A375 (cell line): Measurements from ENCODE around the gene PRAMEF26. TPM values are rescaled to one million over a fixed set of nuclear protein-coding genes. Genes with fewer than 3 reads are reported as not detected.

Experiments used
- total RNA-seq: library from RNA; depleted of rRNA; stranded (reverse); fragments of >200 nt; shearing (Covaris generic); gene quantifications from 2 replicates; pipeline ENCODE4 v1.2.3, GENCODE V29; 2014; rRNA removed

PRAMEF26 gene
- total RNA-seq: not detected in 2 replicates

GRCh38 chr1:13155909-13156308 is at the start of gene PRAMEF26:
Gene PRAMEF26 (minus strand): TSS chr1:13156009. CDS start chr1:13153095, 2,914 bp downstream.

GRCh38 chr1:13201309-13201708 is 45.5 kb upstream of the PRAMEF26 start, which contains the start of gene PRAMEF13:
Gene PRAMEF13 (minus strand): TSS chr1:13201409. CDS start chr1:13199589, 1,820 bp downstream.

GRCh38 chr1:13171548-13171947 is 15.7 kb upstream of the PRAMEF26 start, which contains the start of gene PRAMEF9:
Gene PRAMEF9 (plus strand): TSS chr1:13171848. CDS start chr1:13175281, 3,433 bp downstream.

GRCh38 chr1:13165531-13165930 is 9.7 kb upstream of the PRAMEF26 start, which contains the start of gene HNRNPCL4:
Gene HNRNPCL4 (minus strand): TSS chr1:13165631. CDS start chr1:13165467, 164 bp downstream.

GRCh38 chr1:13116754-13117153 is 39.1 kb downstream of the PRAMEF26 start, which contains the start of gene HNRNPCL2:
Gene HNRNPCL2 (minus strand): TSS chr1:13116854. CDS start chr1:13116400, 454 bp downstream.

Other genes starting within 250 kb of the PRAMEF26 start
- gene PRAMEF7, start 239.4 kb downstream of the PRAMEF26 start, total RNA-seq: not detected in 2 replicates
- gene PRAMEF6, start 208.4 kb downstream of the PRAMEF26 start, total RNA-seq: not detected in 2 replicates
- gene PRAMEF27, start 99.4 kb downstream of the PRAMEF26 start, total RNA-seq: not detected in 2 replicates
- not detected in 2 replicates for gene HNRNPCL3, start 95.2 kb downstream of the PRAMEF26 start, total RNA-seq
- not detected in 2 replicates for gene PRAMEF25, start 85.2 kb downstream of the PRAMEF26 start, total RNA-seq
- not detected in 2 replicates for gene HNRNPCL2, start 39.2 kb downstream of the PRAMEF26 start, total RNA-seq
- gene HNRNPCL4, start 9.6 kb upstream of the PRAMEF26 start, total RNA-seq: not detected in 2 replicates
- gene PRAMEF9, start 15.8 kb upstream of the PRAMEF26 start, total RNA-seq: not detected in 2 replicates
- not detected in 2 replicates for gene PRAMEF13, start 45.4 kb upstream of the PRAMEF26 start, total RNA-seq
- not detected in 2 replicates for gene PRAMEF18, start 70.1 kb upstream of the PRAMEF26 start, total RNA-seq
- gene PRAMEF5, start 98.2 kb upstream of the PRAMEF26 start, total RNA-seq: not detected in 2 replicates
- gene PRAMEF8, start 129.1 kb upstream of the PRAMEF26 start, total RNA-seq: not detected in 2 replicates
- gene PRAMEF33, start 147.5 kb upstream of the PRAMEF26 start, total RNA-seq: not detected in 2 replicates
- not detected in 2 replicates for gene PRAMEF15, start 159.6 kb upstream of the PRAMEF26 start, total RNA-seq
- gene PRAMEF14, start 191.1 kb upstream of the PRAMEF26 start, total RNA-seq: not detected in 2 replicates
- gene PRAMEF19, start 215.9 kb upstream of the PRAMEF26 start, total RNA-seq: not detected in 2 replicates
- gene PRAMEF17, start 233.6 kb upstream of the PRAMEF26 start, total RNA-seq: not detected in 2 replicates